ENCODE data around the gene ADRA2C. TPM values are rescaled to one million over a fixed set of nuclear protein-coding genes. Genes with fewer than 3 reads are reported as not detected.

The ADRA2C gene
- total RNA-seq, 1 donor from 2014 or later = 4.5 TPM

GRCh38 chr4:3808597-3808996 is 42.4 kb downstream of the ADRA2C start:
- no peak for TF ChIP-seq CTCF (IDR thresholded peaks at IDR 0.05; ENCODE audit: borderline replicate concordance)
- no peak for DNase-seq
- H3K4me1 ChIP-seq = no peaks in the 10 kb centered on the region
- intact Hi-C loops (cut with micrococcal nuclease) = no loop called here
- H3K27me3 ChIP-seq (ENCODE audit: low read depth) = peaks cover 92% of the 10 kb centered on the region
- H3K27ac ChIP-seq (replicated peaks) = no peak overlapping the region
- H3K9me3 ChIP-seq (replicated peaks) = no peaks in the 10 kb centered on the region
- no peaks in the 10 kb centered on the region for H3K36me3 ChIP-seq
- H3K4me3 ChIP-seq = no peak overlapping the region

GRCh38 chr4:3809028-3809427 is 42.8 kb downstream of the ADRA2C start:
- peaks cover 92% of the 10 kb centered on the region for H3K27me3 ChIP-seq (ENCODE audit: low read depth)
- no peak overlapping the region for H3K27ac ChIP-seq (replicated peaks)
- no peak for TF ChIP-seq CTCF (IDR thresholded peaks at IDR 0.05; ENCODE audit: borderline replicate concordance)
- H3K9me3 ChIP-seq (replicated peaks) = no peaks in the 10 kb centered on the region
- no peak overlapping the region for H3K4me3 ChIP-seq
- no peaks in the 10 kb centered on the region for H3K4me1 ChIP-seq
- H3K36me3 ChIP-seq = no peaks in the 10 kb centered on the region
- DNase-seq = no peak
- intact Hi-C loops (cut with micrococcal nuclease) = no loop called here

DNA sequence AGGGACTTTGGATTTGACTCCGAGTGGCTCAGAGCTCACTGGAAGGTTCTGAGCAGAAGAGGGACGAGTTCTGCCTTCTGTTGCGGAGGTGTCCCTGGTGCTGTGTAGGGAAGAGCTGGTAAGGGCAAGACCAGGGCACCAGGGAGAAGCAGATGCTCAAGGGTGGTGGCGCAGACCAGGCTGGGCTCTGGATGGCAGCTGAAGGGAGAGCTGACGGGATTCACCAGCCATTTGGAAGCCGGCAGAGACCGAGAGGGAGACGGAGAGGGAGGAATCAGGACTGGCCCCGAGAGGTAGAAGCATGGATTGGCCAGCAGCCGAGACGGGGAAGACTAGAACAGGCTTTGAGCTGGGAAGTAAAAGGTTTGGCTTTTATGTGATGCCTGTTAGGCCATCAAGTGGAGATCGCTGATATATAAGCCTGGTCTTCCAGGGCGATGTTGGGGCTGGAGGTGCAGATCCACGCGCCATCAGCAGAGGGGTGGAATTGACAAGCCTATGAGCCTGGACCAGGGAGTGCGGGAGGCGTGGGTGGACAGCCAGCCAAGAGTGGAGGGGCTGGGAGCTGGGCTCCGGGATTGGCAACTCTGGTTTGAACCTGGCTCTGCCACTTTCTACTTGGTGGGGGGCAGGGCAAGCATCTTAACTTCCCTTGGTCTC is 43.4 kb downstream of the ADRA2C start:
- Histone ChIP-seq H3K4me1 (no peaks in the 10 kb centered on the region), H3K4me3 (no peak overlapping the region), H3K9me3 (replicated peaks) (no peaks in the 10 kb centered on the region), H3K27me3 (ENCODE audit: low read depth) (peaks cover 90% of the 10 kb centered on the region), H3K27ac (replicated peaks) (no peak overlapping the region), H3K36me3 (no peaks in the 10 kb centered on the region)
- intact Hi-C loops (cut with micrococcal nuclease) = no loop called here
- no peak for TF ChIP-seq CTCF (IDR thresholded peaks at IDR 0.05; ENCODE audit: borderline replicate concordance)
- DNase-seq = no peak

DNA sequence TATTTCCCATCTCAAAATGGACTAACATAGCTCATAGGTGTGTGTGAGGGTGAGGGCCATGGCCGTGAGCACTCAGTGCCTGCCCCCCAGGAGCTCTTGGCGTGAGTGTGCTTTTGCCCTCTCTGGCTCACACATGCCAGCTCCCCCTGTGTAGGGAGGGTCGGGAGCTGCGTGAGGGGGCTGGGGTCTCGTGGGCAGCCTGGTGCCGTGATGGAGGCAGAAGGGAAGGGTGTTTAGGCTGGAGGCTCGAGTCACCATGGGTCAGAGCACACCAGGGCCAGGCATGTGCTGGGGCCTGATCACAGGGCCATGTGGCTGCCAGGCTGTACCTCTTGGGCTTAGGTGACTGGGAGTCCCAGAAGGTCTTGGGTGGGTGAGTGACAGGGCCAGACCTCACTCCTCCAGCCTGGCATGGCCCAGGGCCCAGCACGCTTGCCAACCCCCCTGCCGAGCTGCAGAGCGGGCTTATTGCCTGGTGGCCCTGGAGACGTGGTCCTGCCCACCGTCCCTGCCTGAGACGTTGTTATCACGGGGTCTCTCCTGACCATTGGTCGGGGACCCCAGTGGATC is 44.0 kb downstream of the ADRA2C start:
- no peaks in the 10 kb centered on the region for H3K9me3 ChIP-seq (replicated peaks)
- no peaks in the 10 kb centered on the region for H3K36me3 ChIP-seq
- intact Hi-C loops (cut with micrococcal nuclease) = no loop called here
- H3K27ac ChIP-seq (replicated peaks) = no peak overlapping the region
- TF ChIP-seq CTCF (IDR thresholded peaks at IDR 0.05; ENCODE audit: borderline replicate concordance) = no peak
- peaks cover 84% of the 10 kb centered on the region for H3K27me3 ChIP-seq (ENCODE audit: low read depth)
- no peak overlapping the region for H3K4me3 ChIP-seq
- DNase-seq = no peak
- H3K4me1 ChIP-seq = no peaks in the 10 kb centered on the region

- TF ChIP-seq CTCF (IDR thresholded peaks at IDR 0.05; ENCODE audit: borderline replicate concordance) = no peak
- peaks cover 77% of the 10 kb centered on the region for H3K27me3 ChIP-seq (ENCODE audit: low read depth)
- DNase-seq = no peak
- no peaks in the 10 kb centered on the region for H3K9me3 ChIP-seq (replicated peaks)
- no peak overlapping the region for H3K4me3 ChIP-seq
- no peaks in the 10 kb centered on the region for H3K4me1 ChIP-seq
- no peaks in the 10 kb centered on the region for H3K36me3 ChIP-seq
- H3K27ac ChIP-seq (replicated peaks) = no peak overlapping the region
- intact Hi-C loops (cut with micrococcal nuclease) = no loop called here
Observed at GRCh38 chr4:3810796-3811485, 44.8 kb downstream of the ADRA2C start.
